CD8-positive, alpha-beta memory T cell (primary cell): ENCODE measurements around the gene M6PR. TPM values are rescaled to one million over a fixed set of nuclear protein-coding genes. Genes with fewer than 3 reads are reported as not detected.

Experiments
- CTCF ChIA-PET: fragments of 350-600 bp; sonication (Branson Sonifier 250); formaldehyde crosslinking; loops from one replicate; lab custom pipeline; 2021; ENCODE audit warnings: antibody characterized with exemption; lab: Charles Lee
- POLR2A ChIA-PET: fragments of 350-600 bp; sonication (Branson Sonifier 250); formaldehyde crosslinking; loops from one replicate; lab custom pipeline; 2021; ENCODE audit warnings: antibody characterized with exemption; lab: Charles Lee
- DNase-seq, 5 donors: peaks; one replicate each; pipeline versions ENCODE4 v3.0.0 to v3.0.0-alpha.2; 2020 to 2022; ENCODE audit warnings: mixed read lengths in 1 of 5
- H3K27ac ChIP-seq: one replicate; pipeline ENCODE4 v1.7.0; 2013; ENCODE audit warnings: low read depth, mild to moderate bottlenecking, low read length, moderate library complexity
- H3K27me3 ChIP-seq: 2 replicates; pipeline ENCODE4 v1.7.0; 2013; ENCODE audit warnings: low read length, mild to moderate bottlenecking; ENCODE audit not compliant: insufficient read depth, poor library complexity, severe bottlenecking
- H3K36me3 ChIP-seq: 2 replicates; pipeline ENCODE4 v1.7.0; 2013; ENCODE audit warnings: mild to moderate bottlenecking, low read length, moderate library complexity; ENCODE audit not compliant: insufficient read depth
- H3K4me1 ChIP-seq: 2 replicates; pipeline ENCODE4 v1.7.0; 2013; ENCODE audit warnings: mild to moderate bottlenecking, low read length, moderate library complexity; ENCODE audit not compliant: insufficient read depth
- H3K4me3 ChIP-seq: 2 replicates; pipeline ENCODE4 v1.7.0; 2013; ENCODE audit warnings: mild to moderate bottlenecking, low read length
- H3K9me3 ChIP-seq: 2 replicates; pipeline ENCODE4 v1.7.0; 2013; ENCODE audit warnings: mild to moderate bottlenecking, low read length
- H3K27ac Mint-ChIP-seq, 8 donors: one replicate each; pipeline ENCODE4 v1.8.0; 2020 to 2021; ENCODE audit warnings: mixed read lengths in 8 of 8, mild to moderate bottlenecking in 6 of 8, inconsistent platforms in 3 of 8, moderate library complexity in 3 of 8
- H3K27me3 Mint-ChIP-seq, 2 donors: one replicate each; pipeline ENCODE4 v1.8.0; 2020 to 2021; ENCODE audit warnings: mixed read lengths in 2 of 2, mild to moderate bottlenecking in 1 of 2, moderate library complexity in 1 of 2
- H3K36me3 Mint-ChIP-seq, 3 donors: one replicate each; pipeline ENCODE4 v1.8.0; 2020 to 2021; ENCODE audit warnings: mixed read lengths in 3 of 3, inconsistent platforms in 1 of 3, mild to moderate bottlenecking in 1 of 3
- H3K4me1 Mint-ChIP-seq, 3 donors: one replicate each; pipeline ENCODE4 v1.8.0; 2020 to 2021; ENCODE audit warnings: mixed read lengths in 3 of 3, inconsistent platforms in 1 of 3, mild to moderate bottlenecking in 1 of 3
- H3K4me3 Mint-ChIP-seq, 7 donors: one replicate each; pipeline ENCODE4 v1.8.0; 2020 to 2021; ENCODE audit warnings: mixed read lengths in 7 of 7, mild to moderate bottlenecking in 6 of 7, moderate library complexity in 4 of 7, inconsistent platforms in 2 of 7
- H3K9me3 Mint-ChIP-seq, 5 donors: one replicate each; pipeline ENCODE4 v1.8.0; 2020 to 2022; ENCODE audit warnings: mixed read lengths in 5 of 5, mild to moderate bottlenecking in 3 of 5, moderate library complexity in 2 of 5, inconsistent platforms in 1 of 5
- polyA plus RNA-seq: library from polyadenylated mRNA; unstranded; fragments of 300-500 nt; fragmentation: Illumina TruSeq; gene quantifications from one replicate; pipeline ENCODE4 v1.2.3, GENCODE V29; 2021
- total RNA-seq, 2 experiments: library from RNA; stranded (reverse); gene quantifications; one replicate each; pipeline ENCODE4 v1.2.3, GENCODE V29; 2021

The M6PR gene
- total and polyA plus RNA-seq, 3 experiments from 2014 or later, result 226 to 329 (median 248) TPM

- Histone ChIP-seq H3K9me3 (no peaks in the 10 kb centered on the region), H3K4me1 (no peaks in the 10 kb centered on the region), H3K27me3 (no peaks in the 10 kb centered on the region), H3K27ac (no peak overlapping the region), H3K36me3 (no peaks in the 10 kb centered on the region), H3K4me3 (no peak overlapping the region)
- POLR2A ChIA-PET, result no interaction called here
- H3K4me3 Mint-ChIP-seq, result no peak overlapping the region
- no peak overlapping the region for H3K27ac Mint-ChIP-seq
- peaks cover 9 to 13% of the 10 kb centered on the region in 2 donors for H3K27me3 Mint-ChIP-seq
- H3K9me3 Mint-ChIP-seq, result no peaks in the 10 kb centered on the region
- peaks cover 0 to 2% (median 0%) of the 10 kb centered on the region in 3 donors for H3K36me3 Mint-ChIP-seq
- peaks cover 4 to 7% (median 6%) of the 10 kb centered on the region in 3 donors for H3K4me1 Mint-ChIP-seq
- no peak for DNase-seq
- CTCF ChIA-PET, result interaction anchor here (1.3 to 2.1 kb wide), 4 partner anchors 8 to 155 kb away, joined by 3 to 8 read pairs (median 5); no protein-coding TSS in a partner anchor
These were observed 54.5 kb downstream of the M6PR start for GRCh38 chr12:8894986-8895385.

GRCh38 chr12:8894378-8894777, 55.1 kb downstream of the M6PR start:
- H3K27me3 Mint-ChIP-seq, result peaks cover 8 to 13% of the 10 kb centered on the region in 2 donors
- no peak overlapping the region for H3K27ac Mint-ChIP-seq
- CTCF ChIA-PET, result interaction anchor here (0.8 to 2.1 kb wide), 6 partner anchors 8 to 350 kb away, joined by 3 to 8 read pairs (median 5); partner anchors contain the start of gene M6PR
- no peak for DNase-seq
- Histone ChIP-seq H3K36me3 (no peaks in the 10 kb centered on the region), H3K27ac (no peak overlapping the region), H3K9me3 (no peaks in the 10 kb centered on the region), H3K4me3 (no peak overlapping the region), H3K27me3 (no peaks in the 10 kb centered on the region), H3K4me1 (no peaks in the 10 kb centered on the region)
- peaks cover 0 to 2% (median 0%) of the 10 kb centered on the region in 3 donors for H3K36me3 Mint-ChIP-seq
- H3K4me1 Mint-ChIP-seq, result peaks cover 4 to 7% (median 6%) of the 10 kb centered on the region in 3 donors
- no peaks in the 10 kb centered on the region for H3K9me3 Mint-ChIP-seq
- POLR2A ChIA-PET, result no interaction called here
- H3K4me3 Mint-ChIP-seq, result no peak overlapping the region

GRCh38 chr12:8891976-8892375, 57.5 kb downstream of the M6PR start:
- Mint-ChIP-seq H3K27ac (no peak overlapping the region), H3K9me3 (peaks cover 0 to 2% (median 0%) of the 10 kb centered on the region in 5 donors), H3K4me3 (no peak overlapping the region), H3K36me3 (peaks cover 0 to 2% (median 0%) of the 10 kb centered on the region in 3 donors), H3K4me1 (peaks cover 4 to 7% (median 6%) of the 10 kb centered on the region in 3 donors), H3K27me3 (peaks cover 0 to 7% of the 10 kb centered on the region in 2 donors)
- ChIA-PET CTCF (interaction anchor here (0.7 to 4.1 kb wide), 6 partner anchors 157 to 348 kb away, joined by 3 to 38 read pairs (median 8); no protein-coding TSS in a partner anchor), POLR2A (no interaction called here)
- H3K4me3 ChIP-seq, result no peak overlapping the region
- no peaks in the 10 kb centered on the region for H3K27me3 ChIP-seq
- H3K27ac ChIP-seq, result no peak overlapping the region
- H3K9me3 ChIP-seq, result no peaks in the 10 kb centered on the region
- no peaks in the 10 kb centered on the region for H3K36me3 ChIP-seq
- DNase-seq, result no peak
- no peaks in the 10 kb centered on the region for H3K4me1 ChIP-seq

Other genes with a start within 250 kb of the M6PR start
- not detected for gene A2ML1, start 127.0 kb downstream of the M6PR start, total RNA-seq
- gene A2ML1, start 127.0 kb downstream of the M6PR start, polyA plus RNA-seq, result not detected
- 10 to 100 TPM; 18.5 to 19.5 TPM for gene PHC1, start 35.1 kb downstream of the M6PR start, total RNA-seq
- 21.0 TPM for gene PHC1, start 35.1 kb downstream of the M6PR start, polyA plus RNA-seq
- gene KLRG1, start 39.9 kb upstream of the M6PR start, total RNA-seq, result 10 to 100 TPM; 11.5 to 12.3 TPM
- gene KLRG1, start 39.9 kb upstream of the M6PR start, polyA plus RNA-seq, result 364 TPM
- 1 to 10 TPM; 1.4 to 1.6 TPM for gene A2M, start 166.3 kb upstream of the M6PR start, total RNA-seq
- 2.2 TPM for gene A2M, start 166.3 kb upstream of the M6PR start, polyA plus RNA-seq